D721Med (cell line): Measurements from ENCODE around the gene ACOT6.

Experiments used
- DNase-seq: peaks from one replicate; pipeline ENCODE4 v3.0.0; 2011; ENCODE audit warnings: low spot score; ENCODE audit not compliant: insufficient read length
- FAIRE-seq: peaks from 2 replicates; lab custom pipeline; 2011; peaks lifted over from hg19 to GRCh38; lab: Jason Lieb, UNC
- TF ChIP-seq, protein P1 (sequence below): IDR thresholded peaks from 2 replicates; pipeline ENCODE4 v1.5.1; 2012; ENCODE audit warnings: mild to moderate bottlenecking, control low read depth; ENCODE audit not compliant: insufficient read depth; ENCODE audit errors: missing control alignments

The ACOT6 gene

DNA sequence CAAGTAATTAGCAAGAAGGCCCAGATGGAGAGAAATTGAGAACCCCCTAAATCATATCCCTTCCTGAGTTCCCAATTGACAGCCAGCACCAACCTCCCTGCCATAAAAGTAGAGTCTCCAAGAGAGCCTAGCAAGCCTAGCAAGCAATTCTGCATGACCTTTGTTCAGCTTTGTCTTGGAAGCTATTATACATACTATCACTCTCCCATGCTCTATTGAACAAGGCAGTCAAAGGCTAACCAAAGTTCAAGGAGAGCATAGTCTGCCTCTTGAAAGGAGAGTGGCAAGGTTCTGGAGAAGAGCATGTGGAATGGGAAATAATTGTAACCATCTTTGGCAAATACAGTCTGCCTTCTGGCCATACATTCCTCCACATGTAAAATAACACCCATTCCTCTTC is 12.8 kb upstream of the ACOT6 start:
- no peak for DNase-seq
- TF ChIP-seq, protein P1, sequence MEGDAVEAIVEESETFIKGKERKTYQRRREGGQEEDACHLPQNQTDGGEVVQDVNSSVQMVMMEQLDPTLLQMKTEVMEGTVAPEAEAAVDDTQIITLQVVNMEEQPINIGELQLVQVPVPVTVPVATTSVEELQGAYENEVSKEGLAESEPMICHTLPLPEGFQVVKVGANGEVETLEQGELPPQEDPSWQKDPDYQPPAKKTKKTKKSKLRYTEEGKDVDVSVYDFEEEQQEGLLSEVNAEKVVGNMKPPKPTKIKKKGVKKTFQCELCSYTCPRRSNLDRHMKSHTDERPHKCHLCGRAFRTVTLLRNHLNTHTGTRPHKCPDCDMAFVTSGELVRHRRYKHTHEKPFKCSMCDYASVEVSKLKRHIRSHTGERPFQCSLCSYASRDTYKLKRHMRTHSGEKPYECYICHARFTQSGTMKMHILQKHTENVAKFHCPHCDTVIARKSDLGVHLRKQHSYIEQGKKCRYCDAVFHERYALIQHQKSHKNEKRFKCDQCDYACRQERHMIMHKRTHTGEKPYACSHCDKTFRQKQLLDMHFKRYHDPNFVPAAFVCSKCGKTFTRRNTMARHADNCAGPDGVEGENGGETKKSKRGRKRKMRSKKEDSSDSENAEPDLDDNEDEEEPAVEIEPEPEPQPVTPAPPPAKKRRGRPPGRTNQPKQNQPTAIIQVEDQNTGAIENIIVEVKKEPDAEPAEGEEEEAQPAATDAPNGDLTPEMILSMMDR: no peak
- no peak for FAIRE-seq

DNA sequence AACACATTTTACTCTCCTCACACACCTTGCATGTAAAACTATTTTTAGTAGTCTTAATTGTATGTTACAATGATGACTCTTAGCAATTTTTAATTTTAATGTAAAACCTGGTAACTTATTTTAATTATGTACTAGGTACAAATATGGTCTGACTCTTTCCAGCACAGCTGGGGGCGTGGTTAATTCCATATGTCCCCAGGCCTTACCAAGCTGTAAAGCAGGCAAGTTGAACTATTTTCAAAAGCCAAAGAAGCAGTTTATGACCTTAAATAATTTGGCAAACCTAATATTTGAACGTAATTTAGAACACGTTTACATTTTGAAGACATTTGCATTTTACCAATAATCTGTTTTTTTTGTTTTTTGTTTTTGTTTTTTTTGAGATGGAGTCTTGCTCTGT is 9.3 kb upstream of the ACOT6 start:
- DNase-seq (no peak), FAIRE-seq (no peak)
- TF ChIP-seq, protein P1: no peak

DNA sequence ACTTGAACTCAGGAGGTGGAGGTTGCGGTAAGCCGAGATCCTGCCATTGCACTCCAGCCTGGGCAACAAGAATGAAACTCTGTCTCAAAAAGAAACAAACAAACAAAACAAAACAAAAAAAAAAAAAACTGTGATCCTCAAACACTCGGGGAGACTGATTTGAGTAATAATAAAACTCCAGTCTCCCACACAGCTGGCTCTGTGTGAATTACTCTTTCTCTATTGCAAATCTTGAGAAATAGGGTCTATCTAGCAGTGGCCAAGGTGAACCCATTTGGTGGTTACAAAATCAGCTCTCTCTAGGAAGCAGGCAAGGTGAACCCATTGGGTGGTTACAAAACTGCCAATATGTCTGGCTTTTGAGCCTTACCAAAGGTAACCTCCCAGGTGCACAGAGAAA is 6.0 kb upstream of the ACOT6 start:
- TF ChIP-seq, protein P1: no peak
- DNase-seq (no peak), FAIRE-seq (no peak)

DNA sequence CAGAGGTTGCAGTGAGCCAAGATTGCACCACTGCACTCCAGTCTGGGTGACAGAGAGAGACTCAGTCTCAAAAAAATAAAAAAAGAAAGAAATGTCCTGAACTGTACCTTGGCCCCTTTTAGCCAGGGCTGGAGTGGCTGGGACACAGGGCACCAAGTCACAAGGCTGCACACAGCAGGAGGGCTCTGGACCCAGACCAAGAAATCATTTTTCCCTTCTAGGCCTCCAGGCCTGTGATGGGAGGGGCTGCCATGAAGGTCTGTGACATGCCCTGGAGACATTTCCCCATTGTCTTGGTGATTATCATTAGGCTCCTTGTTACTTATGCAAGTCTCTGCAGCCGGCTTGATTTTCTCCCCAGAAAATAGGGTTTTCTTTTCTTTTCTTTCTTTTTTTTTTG is 5.1 kb upstream of the ACOT6 start:
- no peak for DNase-seq
- TF ChIP-seq, protein P1: no peak
- no peak for FAIRE-seq

DNA sequence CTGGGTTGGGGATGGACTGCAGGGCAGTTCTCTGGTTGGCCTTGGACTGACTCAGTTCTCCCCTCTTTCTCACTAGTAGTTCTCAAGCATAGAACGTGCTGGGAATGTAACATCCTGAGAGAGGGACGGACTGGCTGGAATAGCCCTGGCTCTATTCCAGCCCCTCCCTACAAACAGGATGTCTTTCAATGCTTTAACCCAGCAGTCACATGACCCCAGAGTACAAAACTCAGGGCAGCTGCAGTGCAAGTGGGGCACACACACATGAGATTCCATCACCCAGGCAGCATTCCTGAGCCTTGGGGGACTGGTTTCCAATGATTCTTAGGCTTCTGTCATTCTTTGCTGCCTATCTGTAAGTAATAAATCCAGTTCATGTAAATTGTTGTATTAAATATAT is 1.6 kb upstream of the ACOT6 start:
- DNase-seq (no peak), FAIRE-seq (no peak)
- TF ChIP-seq, protein P1: no peak

DNA sequence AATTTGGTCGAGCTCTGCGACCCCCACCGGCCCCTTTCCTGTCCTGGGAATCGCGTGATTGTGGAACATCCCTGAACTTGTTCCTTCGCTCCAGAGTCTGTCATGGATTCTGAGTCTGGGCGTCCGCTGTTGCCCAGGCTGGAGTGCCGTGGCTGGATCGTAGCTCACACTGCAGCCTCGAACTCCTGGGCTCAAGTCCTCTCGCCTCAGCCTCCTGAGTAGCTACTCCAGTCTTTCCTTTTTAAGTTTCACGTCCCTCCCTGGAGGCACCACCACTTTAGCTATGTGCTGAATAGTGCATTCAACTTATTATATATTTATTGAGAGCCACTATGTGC is 698 bp downstream of the ACOT6 start:
- TF ChIP-seq, protein P1: no peak
- FAIRE-seq: no peak
- DNase-seq: no peak

DNA sequence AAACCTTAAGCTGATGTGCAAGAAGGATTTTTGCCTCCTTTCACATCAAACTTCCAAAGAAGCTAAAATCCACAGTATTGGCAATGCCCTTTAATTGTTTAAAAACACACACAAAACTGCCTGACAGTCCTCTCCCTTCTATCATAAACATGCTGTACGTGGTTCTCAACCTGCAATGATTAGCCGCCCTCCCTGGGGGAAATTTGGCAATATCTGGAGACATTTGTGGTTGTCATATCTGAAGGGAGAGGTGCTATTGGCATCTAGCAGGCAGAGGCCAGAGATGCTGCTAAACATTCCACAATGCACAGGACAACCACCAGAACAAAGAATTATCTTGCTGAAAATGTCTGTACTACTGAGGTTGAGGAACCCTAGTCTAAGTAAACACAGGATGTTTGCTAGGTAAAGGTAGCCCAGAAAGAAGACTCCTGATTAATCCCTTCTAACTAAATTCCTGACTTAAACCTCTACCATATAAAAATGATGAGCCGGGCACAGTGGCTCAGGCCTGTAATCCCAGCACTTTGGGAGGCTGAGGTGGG is 1.2 kb downstream of the ACOT6 start:
- FAIRE-seq: no peak
- DNase-seq: no peak

More for the DNA sequence above, 1.2 kb downstream of the ACOT6 start:
- TF ChIP-seq, protein P1: no peak
